ENCODE measurements around the gene DCUN1D1. TPM values are rescaled to one million over a fixed set of nuclear protein-coding genes. Genes with fewer than 3 reads are reported as not detected.

Gene DCUN1D1
- total and polyA plus RNA-seq, 10 of the 15 experiments (the other 5 are each of a cell fraction or from before 2014, with no cell fraction given) = 19.8 to 47.4 (median 30.8) TPM

- 100% methylated on average over 3 of the region's 3 CpGs for WGBS (ENCODE audit: insufficient coverage, insufficient replicate concordance, low lambda C conversion rate, missing lambda C conversion rate)
- Histone ChIP-seq H3K9me3 (replicated peaks; ENCODE audit: control insufficient read depth, insufficient read depth, low read length) (no peaks in the 10 kb centered on the region), H3K4me3 (no peak overlapping the region), H4K20me1 (ENCODE audit: control insufficient read depth, insufficient read depth) (no peaks in the 10 kb centered on the region), H3K27ac (ENCODE audit: control insufficient read depth, insufficient read depth) (no peak overlapping the region), H3K79me2 (ENCODE audit: control insufficient read depth, insufficient read depth, low read length) (no peaks in the 10 kb centered on the region), H2AFZ (ENCODE audit: control insufficient read depth, low read depth, low read length) (no peak overlapping the region), H3K4me2 (ENCODE audit: control insufficient read depth, insufficient read depth) (no peak overlapping the region), H3K27me3 (replicated peaks in 1 of 2; ENCODE audit: control insufficient read depth in 2 of 2, insufficient read depth in 2 of 2, low read length in 1 of 2) (no peaks in the 10 kb centered on the region), H3K4me1 (ENCODE audit: control insufficient read depth, insufficient read depth, low read length) (peaks cover 15% of the 10 kb centered on the region), H3K9ac (ENCODE audit: control insufficient read depth, insufficient read depth, low read length) (no peak overlapping the region), H3K36me3 (ENCODE audit: control insufficient read depth in 2 of 2, insufficient read depth in 2 of 2, low read length in 1 of 2) (peaks cover 0 to 12% of the 10 kb centered on the region in 2 experiments; a peak in 1 of 4 replicates)
- FAIRE-seq = no peak
- BruUV-seq (replicated peaks) = no TSS peak
- SMC1A ChIA-PET (ENCODE audit: uncharacterized antibody, unreplicated experiment) = interaction anchor here (0.7 to 4.0 kb wide), 16 partner anchors 8 to 202 kb away, joined by 3 to 34 read pairs (median 4); no protein-coding TSS in a partner anchor
- TF ChIP-seq MEF2A (IDR thresholded peaks at IDR 0.05; ENCODE audit: insufficient read depth, low read depth, low read length) (0 out of 2 replicates have a peak, but pooled peaks have one; percentile 14), CHD4 (IDR thresholded peaks at IDR 0.05) (no peak), ATF7 (IDR thresholded peaks at IDR 0.05; ENCODE audit: low read depth) (no peak), IKZF2 (IDR thresholded peaks at IDR 0.05) (no peak), SP1 (IDR thresholded peaks at IDR 0.05; ENCODE audit: low read depth, low read length) (no peak), NRF1 (conservative IDR thresholded peaks at IDR 0.05; ENCODE audit: low read depth, low read length) (no peak)
- intact Hi-C loops (cut with micrococcal nuclease; ENCODE audit: unreplicated experiment) (no loop called here), in situ Hi-C loops (cut with MboI) (no loop called here)
- DNase-seq (ENCODE audit: low read depth, low spot score) = no peak
- RAD21 ChIA-PET (ENCODE audit: unreplicated experiment) = interaction anchor here (1.0 to 3.9 kb wide), 3 partner anchors 8 to 203 kb away, joined by 3 to 17 read pairs (median 3); no protein-coding TSS in a partner anchor
- ATAC-seq = no peak
- CTCF ChIA-PET = interaction anchor here (0.9 to 4.1 kb wide), 9 partner anchors 9 to 469 kb away, joined by 3 to 25 read pairs (median 4); no protein-coding TSS in a partner anchor
- POLR2A ChIA-PET = interaction anchor here (0.6 kb wide), 2 partner anchors 13 to 29 kb away, joined by 4 read pairs; no protein-coding TSS in a partner anchor
These were observed 63.2 kb downstream of the DCUN1D1 start for GRCh38 chr3:182917134-182917533.

DNA sequence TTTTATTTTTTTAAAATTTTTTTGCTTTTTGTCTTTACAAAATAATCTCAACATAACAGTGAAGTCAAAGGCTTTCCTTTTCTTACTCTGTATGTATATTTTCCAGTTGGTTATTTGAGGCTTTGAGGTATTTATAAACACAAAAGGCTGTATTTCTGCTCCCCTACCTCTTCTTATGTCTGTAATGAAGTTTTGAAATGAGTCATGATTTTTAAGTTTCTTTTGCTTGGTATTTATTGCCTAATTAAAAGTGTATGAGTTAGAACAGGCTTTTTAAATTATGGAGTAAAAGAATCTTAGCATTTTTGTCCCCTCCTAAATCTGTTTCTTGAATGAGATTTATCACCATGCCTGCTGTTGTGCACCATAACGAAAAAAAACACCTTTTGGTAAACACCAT, 66.0 kb downstream of the DCUN1D1 start:
- ChIA-PET RAD21 (ENCODE audit: unreplicated experiment) (interaction anchor here (0.9 to 3.9 kb wide), 3 partner anchors 11 to 120 kb away, joined by 3 to 17 read pairs (median 4); no protein-coding TSS in a partner anchor), POLR2A (interaction anchor here (1.2 kb wide), 1 partner anchor 11 kb away, joined by 4 read pairs; no protein-coding TSS in a partner anchor), SMC1A (ENCODE audit: uncharacterized antibody, unreplicated experiment) (interaction anchor here (0.5 to 4.0 kb wide), 9 partner anchors 11 to 229 kb away, joined by 3 to 34 read pairs (median 8); no protein-coding TSS in a partner anchor), CTCF (interaction anchor here (0.7 to 4.1 kb wide), 6 partner anchors 14 to 201 kb away, joined by 3 to 25 read pairs (median 4); no protein-coding TSS in a partner anchor)
- Histone ChIP-seq H3K9me3 (replicated peaks; ENCODE audit: control insufficient read depth, insufficient read depth, low read length) (no peaks in the 10 kb centered on the region), H3K4me1 (ENCODE audit: control insufficient read depth, insufficient read depth, low read length) (peaks cover 15% of the 10 kb centered on the region), H3K27me3 (replicated peaks in 1 of 2; ENCODE audit: control insufficient read depth in 2 of 2, insufficient read depth in 2 of 2, low read length in 1 of 2) (no peaks in the 10 kb centered on the region), H3K9ac (ENCODE audit: control insufficient read depth, insufficient read depth, low read length) (no peak overlapping the region), H3K36me3 (ENCODE audit: control insufficient read depth in 2 of 2, insufficient read depth in 2 of 2, low read length in 1 of 2) (peaks cover 0 to 10% of the 10 kb centered on the region in 2 experiments; a peak in 2 of 4 replicates), H4K20me1 (ENCODE audit: control insufficient read depth, insufficient read depth) (no peaks in the 10 kb centered on the region), H3K4me3 (no peak overlapping the region), H3K79me2 (ENCODE audit: control insufficient read depth, insufficient read depth, low read length) (no peaks in the 10 kb centered on the region), H2AFZ (ENCODE audit: control insufficient read depth, low read depth, low read length) (no peak overlapping the region), H3K27ac (ENCODE audit: control insufficient read depth, insufficient read depth) (peak overlapping the region; percentile 16; the same call in 1 of the 2 replicates), H3K4me2 (ENCODE audit: control insufficient read depth, insufficient read depth) (0 out of 2 replicates have a peak overlapping the region, but pooled peaks have one; percentile 15)
- ATAC-seq = peak; percentile 79
- no peak for FAIRE-seq
- in situ Hi-C loops (cut with MboI) = no loop called here
- BruUV-seq (replicated peaks) = no TSS peak
- WGBS (ENCODE audit: insufficient coverage, insufficient replicate concordance, low lambda C conversion rate, missing lambda C conversion rate) = 95% methylated on average over 1 of the region's 1 CpG
- DNase-seq (ENCODE audit: low read depth, low spot score) = peak; percentile 11
- intact Hi-C loops (cut with micrococcal nuclease; ENCODE audit: unreplicated experiment) = loop anchor here (2.0 to 5.0 kb wide), 2 partner anchors 52 to 183 kb away; partner anchors contain the start of gene MCCC1
- 0 out of 2 replicates have a peak, but pooled peaks have one; percentile 26 for TF ChIP-seq ATF2 (IDR thresholded peaks at IDR 0.05; ENCODE audit: low read length)
- no peak for TF ChIP-seq MTA3 (IDR thresholded peaks at IDR 0.05; ENCODE audit: borderline replicate concordance, low read length)
- peak; percentile 94 for TF ChIP-seq MTA2 (IDR thresholded peaks at IDR 0.05; ENCODE audit: low read depth)
- peak in 1 of 2 experiments; percentile 1; a peak in 1 of 4 replicates for TF ChIP-seq IKZF2 (IDR thresholded peaks at IDR 0.05)
- 0 out of 2 replicates have a peak, but pooled peaks have one; percentile 3 for TF ChIP-seq GABPA (IDR thresholded peaks at IDR 0.05; ENCODE audit: low read depth)
- no peak for TF ChIP-seq YY1 (IDR thresholded peaks at IDR 0.05; ENCODE audit: low read depth, low read length)
- TF ChIP-seq TCF7 (IDR thresholded peaks at IDR 0.05; ENCODE audit: borderline replicate concordance) = no peak
- peak; percentile 87 for TF ChIP-seq NFIC (IDR thresholded peaks at IDR 0.05; ENCODE audit: low read depth, low read length)
- TF ChIP-seq EP300 (IDR thresholded peaks at IDR 0.05; ENCODE audit: borderline replicate concordance in 1 of 2, control insufficient read depth in 1 of 2, low read depth in 2 of 2, low read length in 2 of 2) = peak in 1 of 2 experiments; percentile 33; a peak in 1 of 4 replicates
- peak; percentile 46; the same call in 1 of the 2 replicates for TF ChIP-seq IRF4 (IDR thresholded peaks at IDR 0.05; ENCODE audit: low read depth, low read length)
- TF ChIP-seq MEF2A (IDR thresholded peaks at IDR 0.05; ENCODE audit: insufficient read depth, low read depth, low read length) = peak; percentile 78
- peak; percentile 75 for TF ChIP-seq MEF2B (IDR thresholded peaks at IDR 0.05; ENCODE audit: partially characterized antibody, poor library complexity, severe bottlenecking)
